HG03108 (cell line): ENCODE measurements around the gene COA1.

ENCODE experiments used
- ATAC-seq: cut with Tn5 transposase; IDR thresholded peaks from one replicate; pipeline ENCODE4 v1.9.1; 2021; ENCODE audit warnings: moderate library complexity; ENCODE audit not compliant: unreplicated experiment

COA1 gene

DNA sequence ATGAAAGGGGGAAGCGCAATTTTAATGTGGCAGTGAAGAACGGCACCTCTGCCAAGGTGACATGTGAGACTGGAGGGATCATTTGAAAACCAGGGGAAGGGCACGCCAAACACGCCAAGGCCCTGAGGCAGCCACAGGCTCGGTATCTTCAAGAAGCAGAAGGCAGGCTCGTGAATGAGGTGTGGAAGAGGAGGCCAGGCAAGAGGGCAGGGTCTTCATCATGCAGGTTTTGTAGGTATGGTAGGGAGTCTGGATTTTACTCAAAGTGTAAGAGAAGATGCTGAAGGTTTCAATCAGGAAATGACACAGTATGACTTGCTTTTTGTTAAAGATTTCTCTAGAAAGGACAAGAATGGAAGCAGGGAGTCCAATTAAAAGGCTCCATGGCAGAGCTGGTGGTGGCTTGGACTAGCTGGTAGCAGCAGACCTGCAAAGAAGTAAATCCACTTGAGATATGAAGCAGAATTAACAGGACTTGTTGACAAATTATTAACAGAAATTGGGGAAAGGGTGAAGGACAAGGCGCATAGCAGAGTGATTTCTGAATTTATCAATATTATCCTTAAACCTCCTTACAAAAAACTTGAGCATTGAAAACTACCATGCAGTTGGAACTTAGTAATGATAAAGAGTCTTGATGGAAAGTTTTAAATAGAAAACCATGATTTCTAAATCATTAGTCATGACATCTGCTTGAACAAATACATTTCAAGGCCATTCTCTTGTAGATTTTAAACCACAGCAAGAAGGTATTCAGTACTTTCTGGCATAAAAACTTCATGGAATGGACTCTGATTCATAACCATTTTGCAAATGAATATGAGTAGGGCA, 70.4 kb downstream of the COA1 start:
- ATAC-seq = peak; percentile 60

DNA sequence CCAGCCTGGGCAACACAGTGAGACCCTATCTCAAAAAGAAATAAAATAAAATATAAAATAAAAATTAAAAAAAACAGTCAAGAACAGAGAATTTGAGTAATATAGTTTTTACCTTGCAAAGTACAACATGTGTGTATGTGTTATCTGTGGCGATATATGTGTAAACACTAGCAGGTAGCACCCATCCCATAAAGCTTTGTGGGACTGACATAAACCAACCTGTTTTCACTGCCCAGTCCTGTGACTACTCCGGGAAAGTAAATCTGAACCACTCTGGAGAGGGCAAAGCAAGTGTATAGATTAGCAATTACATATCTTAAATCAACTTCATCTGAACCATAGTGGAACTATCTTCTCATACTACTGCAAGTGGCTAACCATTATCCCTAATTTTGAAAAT, 72.3 kb downstream of the COA1 start:
- no peak for ATAC-seq

DNA sequence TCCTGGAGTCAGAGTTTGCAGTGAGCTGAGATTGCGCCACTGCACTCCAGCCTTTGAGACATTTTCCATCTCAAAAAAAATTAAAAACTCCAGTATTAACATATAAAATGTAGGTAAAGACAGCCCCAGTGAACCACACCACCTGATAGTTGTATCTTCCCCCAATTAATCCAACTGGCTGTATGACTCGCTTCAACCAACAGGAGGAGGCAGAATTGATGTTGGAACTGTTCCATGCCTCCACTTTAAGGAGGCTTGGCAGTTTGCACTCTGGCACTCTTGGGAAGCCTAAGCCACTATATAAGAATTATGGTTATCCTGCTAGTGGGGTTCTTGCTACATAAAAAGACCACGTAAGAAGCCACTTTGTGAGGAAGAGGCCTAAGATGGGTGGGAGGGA, 73.7 kb downstream of the COA1 start:
- ATAC-seq = no peak

DNA sequence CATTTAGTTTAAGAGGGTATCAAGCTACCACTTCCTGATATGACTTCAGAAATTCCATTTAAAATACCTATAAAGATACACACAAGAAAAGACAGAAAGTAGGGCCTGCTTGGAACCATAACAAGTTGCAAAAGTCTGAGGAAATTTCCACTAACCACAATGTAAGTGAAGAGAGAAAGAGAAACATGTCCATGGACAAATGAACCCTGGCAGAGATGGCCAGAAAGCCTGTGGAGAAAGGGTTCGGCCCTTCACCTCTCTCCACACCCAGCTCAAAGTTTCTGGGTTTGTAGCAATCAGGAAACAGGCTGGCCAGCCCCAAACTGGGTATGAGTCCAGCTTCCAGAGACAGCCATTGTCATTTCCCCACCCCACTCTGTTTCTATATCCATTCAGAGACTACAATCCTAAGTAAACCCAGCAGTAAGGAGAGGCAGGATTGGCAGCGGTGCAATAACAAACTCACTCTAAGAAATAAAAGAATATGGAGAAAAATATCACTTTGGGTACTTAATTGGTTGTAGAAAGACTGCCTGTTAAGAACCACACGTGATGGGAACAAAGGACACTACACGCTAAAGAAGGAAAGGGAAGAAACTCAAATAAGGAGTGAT, 75.3 kb downstream of the COA1 start:
- ATAC-seq = no peak

DNA sequence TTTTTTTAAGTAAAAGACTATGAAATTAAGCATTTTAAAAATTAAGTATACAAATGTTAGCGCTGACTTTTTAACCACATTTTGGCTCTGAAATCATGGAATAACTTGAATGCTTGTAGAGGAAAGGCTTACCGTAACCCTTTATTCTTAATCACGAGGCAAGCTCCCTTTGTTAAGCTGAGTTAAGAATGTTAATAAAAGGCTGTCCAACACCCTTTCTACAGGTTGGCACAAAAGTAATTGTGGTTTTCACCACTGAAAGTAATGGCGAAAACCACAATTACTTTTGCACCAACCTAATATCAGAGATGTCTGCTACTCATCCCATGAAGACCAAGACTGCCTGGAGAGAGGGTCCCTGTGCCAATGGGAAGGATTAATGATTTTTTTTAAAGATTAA, 75.9 kb downstream of the COA1 start:
- ATAC-seq = no peak

DNA sequence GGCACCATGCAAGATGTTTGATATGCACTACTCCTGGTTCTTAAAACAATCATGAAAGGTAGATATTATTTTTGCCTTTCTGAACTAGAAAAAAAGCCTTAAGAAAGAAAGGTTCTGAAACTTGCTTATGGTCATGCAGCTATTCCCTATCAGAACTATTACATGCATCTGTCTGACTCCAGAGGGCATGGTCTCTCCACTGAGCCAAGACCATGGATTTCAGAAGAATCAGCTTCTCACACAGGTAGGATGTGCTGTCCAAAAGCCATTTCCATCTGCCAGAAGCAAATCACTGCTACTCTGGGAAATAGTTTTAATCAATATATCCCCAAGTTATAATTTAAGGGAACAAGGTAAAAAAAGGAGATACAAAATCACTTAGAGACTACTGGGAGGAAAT, 77.0 kb downstream of the COA1 start:
- ATAC-seq = no peak

DNA sequence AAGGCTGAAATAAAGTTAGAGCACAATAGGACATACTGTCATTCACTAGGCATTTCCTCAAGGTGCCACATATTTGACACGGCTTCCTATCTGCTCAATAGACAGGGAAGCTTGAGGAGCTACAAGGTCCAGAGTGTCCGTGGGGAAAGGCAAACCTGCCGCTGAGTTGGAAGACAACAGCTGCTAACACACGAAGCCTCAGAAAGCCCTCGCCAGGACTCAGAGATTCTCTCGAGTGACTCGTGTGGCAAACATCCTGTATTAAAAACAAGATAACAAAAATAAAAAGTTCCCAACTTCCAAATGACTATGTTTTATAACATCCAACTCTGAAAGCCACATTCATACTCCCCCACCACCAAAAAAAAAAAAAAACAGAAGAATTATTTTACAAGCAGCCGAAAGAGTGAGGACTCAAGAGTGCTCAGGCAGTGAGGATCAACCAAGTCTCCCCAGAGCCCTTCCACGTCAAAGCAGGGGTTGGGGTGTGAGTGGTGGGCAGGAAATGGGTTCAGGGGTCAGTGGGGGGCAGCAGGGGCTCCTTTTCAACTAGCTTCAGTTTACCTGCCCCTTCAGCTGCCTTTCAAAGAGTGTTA, 78.8 kb downstream of the COA1 start:
- ATAC-seq = no peak

DNA sequence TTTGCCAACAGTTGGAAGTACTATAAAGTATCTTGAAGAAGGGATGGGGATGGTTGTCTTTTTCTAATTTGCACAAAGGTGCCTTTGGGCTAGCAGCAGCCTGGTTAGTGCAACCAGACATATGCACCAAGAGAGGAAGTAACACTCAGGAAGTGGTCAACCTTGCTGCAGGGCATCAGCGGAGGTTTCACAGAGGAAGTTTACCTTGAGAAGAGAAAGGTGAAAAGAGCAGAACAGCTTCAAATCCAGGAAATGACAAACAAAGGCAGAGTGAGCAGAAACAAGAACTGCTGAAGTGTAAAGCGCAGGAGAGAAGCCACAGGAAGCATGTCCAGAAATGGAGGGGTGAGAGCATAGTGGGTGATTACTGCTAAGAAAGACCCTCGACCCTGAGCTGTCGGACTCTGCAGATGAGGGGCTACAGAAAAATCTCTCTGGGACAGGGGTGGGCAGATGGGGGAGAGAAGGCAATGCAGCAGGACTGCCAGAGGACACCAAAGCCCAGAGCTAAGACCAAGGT, 79.5 kb downstream of the COA1 start:
- peak; percentile 44 for ATAC-seq

DNA sequence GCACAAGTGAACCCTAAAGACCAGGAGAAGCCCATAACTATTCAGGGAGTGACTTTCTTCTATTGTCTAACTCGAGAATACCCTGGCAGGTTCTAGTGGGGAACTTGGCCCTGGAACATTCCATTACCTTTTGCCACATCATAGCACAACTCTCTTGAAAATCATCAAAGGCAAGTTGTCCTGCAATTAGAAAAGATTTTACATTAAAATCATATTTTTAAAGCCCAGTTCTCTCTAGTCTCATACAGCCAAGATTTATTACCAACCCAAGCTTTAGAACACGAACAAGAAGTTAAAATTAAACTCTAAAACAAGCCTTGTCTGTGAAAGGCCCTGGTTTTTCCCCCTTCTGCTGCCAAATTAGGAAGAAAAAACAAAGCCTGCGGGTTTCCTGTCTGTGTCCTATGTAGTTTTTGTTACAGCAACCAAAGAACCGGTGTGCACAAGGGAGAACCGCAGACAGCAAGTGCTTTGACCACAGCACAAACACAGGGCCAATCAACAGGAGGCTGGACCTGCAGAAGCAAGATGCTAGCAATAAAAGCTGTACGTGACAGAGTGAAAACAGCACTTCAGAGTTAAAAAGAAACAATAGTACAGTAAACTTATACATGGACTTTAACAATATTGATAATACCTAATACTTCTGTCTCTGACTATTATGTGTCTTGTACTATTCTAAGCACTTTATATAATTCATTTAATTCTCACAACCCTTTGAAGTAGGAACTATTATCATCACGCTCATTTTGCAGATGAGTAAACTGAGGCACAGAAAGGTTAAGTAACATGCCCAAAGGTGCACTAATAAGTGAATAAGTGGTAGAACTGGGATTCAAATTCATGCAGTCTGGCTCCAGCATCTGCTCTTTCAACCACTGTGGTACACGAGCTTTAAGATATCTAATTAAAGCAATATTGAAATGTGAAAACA, 80.6 kb downstream of the COA1 start:
- peak; percentile 49 for ATAC-seq

DNA sequence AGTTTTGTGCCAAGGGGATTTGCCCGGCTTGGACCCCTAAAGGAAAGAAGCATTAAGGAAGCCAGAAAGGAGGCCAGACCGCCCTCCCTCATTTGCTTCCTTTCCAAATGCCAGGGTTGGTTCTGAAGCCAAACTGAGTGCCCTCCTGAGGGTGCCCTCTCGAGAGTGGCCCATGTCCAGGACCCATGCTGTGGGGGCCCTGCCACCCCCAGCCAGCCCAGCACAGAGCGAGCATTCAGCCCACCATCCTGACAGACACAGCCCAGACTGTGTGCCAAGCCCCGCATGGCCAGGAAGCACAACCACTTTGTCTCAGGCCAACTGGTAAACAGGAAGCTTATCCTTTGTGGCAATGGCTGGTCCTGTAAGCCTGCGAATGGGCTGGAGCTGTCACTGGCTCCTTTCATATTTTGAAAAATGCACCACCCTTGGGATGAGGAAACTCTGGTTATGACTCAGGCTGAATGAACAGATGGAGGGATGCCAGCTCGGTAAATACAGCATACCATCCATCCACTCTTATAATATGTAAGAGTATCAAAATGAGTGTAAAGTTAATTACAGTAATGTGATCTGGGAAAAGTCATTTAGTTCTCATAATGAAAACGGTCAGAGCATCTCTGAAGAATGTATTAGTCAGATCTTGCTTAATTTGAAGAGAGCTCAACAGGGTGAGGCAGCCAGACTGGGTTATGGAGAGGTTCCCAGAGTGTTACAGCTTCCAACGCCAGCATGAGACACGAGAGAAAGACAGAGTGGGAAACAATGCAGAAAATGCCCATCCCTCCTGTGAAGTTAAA, 81.5 kb downstream of the COA1 start:
- no peak for ATAC-seq

DNA sequence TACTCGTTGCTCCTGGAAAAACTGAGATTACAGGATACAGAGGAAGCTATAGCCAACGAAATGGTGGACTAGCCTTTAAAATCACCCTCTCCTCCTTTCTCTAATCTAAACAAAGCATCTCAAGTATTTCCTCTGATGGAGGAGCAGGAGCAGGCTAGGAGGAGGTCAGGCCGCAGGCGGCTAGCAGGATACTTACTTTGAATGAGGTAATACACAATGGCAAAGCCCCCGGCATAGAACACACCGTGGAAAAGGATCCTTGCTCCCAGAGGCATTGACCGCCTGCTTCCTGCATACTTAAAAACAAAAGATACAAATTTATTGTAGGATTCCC, 82.0 kb downstream of the COA1 start:
- no peak for ATAC-seq

DNA sequence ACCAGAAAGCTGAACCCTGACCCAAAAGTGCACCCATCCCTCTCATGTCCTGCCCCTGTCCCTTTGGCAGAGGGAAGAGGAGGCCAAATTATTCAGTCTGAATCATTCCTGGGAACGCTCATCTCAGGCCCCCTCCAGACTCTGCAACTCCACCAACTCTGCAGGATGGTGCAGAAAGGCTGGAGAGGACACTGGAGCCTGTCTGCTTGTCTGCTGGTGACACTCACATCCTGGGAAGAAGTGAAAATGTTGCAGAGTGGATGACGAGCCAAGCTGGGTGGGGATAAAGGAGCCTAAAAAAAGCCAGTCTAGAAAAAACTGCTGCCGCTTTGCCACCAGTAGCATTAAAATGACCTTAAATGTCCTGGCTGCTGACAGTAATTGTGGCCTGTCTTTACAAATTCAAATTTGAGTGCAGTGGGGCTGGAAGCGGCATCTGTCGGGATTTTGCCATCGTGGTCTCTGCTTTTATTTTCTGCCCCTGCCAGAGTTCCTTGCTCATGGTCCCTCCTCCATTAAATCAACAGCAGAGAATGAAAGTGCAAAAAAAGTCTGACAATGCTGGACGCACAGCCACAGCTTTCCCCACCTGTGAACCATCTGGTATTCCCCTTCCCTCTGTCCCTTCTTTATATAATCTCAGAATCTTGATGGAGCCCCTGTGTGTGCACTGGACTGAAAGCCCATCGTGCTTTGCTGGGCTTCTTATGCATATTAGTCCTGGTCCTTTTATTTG, 82.6 kb downstream of the COA1 start:
- no peak for ATAC-seq

DNA sequence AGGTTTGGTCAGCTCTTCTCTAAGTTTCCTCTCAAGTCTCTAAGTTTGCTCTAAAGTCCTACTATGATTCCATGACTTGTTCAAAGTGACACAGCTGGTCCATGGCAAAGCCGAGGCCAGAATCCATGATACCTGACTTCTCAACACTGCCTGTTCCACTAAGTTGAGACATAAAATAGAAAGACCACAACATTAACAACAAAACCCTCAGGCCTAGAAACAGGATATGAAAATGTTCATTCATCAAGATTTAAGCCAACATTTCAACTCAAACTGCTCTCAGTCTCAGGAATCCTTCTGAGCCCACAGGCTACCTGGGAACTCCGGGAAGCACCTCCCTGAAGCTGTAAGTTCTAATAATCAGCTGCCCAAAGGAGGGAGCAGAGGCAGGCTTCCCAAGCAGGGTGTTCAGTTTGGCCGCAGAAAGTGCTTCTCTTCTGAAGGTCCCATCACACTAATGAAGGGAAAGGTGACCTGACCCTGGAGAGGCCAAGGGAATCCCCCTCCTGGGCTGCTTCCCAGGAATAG, 83.6 kb downstream of the COA1 start:
- ATAC-seq = no peak

DNA sequence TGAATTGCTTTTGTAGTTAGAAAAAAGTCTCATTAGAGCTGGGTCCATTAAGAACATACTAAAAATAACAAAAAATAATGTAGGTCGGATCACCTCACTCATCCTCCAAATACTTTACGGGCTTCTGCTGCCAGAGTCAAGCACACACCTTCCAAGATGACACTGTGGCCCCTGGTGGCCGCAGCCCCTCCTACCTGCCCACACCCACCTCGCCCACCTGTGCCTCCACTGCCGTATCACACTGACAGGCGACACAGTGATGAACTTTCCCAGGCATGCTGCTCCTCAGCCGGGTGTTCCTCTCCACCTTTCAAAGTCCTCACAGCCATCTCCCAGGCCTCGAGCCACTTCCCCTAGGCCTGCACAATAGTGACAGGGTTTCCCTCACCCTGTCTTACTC, 85.5 kb downstream of the COA1 start:
- ATAC-seq = no peak

DNA sequence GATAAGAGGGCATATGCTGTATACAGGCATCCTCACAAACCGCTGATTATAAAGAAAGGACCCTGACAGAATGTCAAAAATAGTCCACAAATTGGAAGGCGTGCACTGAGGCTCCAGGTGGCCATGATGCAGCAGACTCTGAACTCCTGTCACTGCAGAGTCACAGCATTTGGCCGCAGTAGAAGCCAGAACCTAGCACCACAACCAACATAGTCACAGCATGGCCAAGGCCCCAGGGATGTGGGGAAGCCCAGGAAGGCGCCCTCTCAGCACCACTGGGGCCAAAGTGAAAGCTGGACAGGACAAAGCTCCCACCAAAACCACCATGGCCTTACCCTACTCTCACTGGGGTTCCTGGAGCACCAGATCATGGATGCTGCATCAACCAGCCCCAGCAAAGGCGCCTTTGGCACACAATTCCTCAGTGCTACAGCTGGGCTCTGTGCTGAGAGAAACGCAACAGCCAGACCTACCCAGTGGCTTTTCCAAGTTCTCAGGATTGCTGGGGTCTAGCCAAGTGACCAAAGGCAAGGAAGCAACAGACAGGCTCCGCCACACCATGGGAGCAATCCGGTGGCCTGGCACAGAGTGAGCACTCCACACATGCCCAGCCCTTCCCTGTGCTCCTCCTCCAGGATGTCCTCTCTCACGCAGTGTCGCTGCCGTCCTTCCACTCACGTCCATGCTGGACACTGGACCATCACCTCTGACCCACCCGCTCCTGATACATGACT, 86.3 kb downstream of the COA1 start:
- no peak for ATAC-seq

DNA sequence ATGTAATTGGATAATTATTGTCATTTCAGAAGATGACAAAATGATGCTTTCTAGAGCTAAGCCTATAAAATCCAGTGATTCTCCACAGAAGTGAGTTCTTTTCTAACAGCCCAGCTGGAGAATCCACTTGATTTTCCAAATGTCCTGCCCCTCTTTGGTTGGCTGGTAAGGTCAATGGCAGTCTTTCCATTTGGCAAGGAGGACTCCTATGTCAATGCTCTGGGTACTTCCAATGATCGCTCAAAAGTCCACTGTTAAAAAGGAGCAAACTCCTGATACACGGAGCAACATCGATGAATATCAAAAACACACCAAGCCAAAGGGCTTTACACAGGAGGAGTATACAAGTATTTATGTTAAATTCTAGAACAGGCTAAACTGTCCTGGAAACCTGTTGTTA, 88.6 kb downstream of the COA1 start:
- no peak for ATAC-seq

DNA sequence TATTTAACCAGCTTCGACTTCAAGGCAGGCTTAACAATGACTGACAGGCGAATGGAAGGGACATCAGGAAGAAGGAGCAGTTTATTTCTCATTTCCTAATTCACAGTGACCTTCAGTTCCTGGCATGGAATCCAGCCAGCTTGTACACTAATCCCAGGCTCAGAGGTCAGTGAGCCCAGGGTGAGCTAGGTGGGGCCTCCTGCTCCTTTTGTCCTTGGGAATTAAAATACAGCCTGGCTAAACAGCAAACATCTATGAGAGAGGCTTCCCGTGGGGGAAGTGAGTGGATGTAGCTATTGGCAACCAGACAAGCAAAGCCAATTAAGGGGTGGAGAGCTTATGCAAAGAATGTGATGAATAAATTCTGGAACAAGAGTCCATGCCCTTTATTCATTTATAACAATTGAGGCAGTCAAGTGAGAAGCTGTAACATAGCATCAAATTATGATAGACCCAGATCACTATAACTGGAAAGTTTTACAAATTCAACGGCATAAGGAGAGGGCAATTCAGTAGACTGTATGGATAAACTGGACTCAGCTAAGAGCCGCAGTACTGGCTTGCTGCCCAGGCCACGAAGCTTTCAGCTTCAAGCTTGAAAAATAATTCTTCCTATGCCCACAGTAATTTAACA, 89.3 kb downstream of the COA1 start:
- ATAC-seq = no peak

DNA sequence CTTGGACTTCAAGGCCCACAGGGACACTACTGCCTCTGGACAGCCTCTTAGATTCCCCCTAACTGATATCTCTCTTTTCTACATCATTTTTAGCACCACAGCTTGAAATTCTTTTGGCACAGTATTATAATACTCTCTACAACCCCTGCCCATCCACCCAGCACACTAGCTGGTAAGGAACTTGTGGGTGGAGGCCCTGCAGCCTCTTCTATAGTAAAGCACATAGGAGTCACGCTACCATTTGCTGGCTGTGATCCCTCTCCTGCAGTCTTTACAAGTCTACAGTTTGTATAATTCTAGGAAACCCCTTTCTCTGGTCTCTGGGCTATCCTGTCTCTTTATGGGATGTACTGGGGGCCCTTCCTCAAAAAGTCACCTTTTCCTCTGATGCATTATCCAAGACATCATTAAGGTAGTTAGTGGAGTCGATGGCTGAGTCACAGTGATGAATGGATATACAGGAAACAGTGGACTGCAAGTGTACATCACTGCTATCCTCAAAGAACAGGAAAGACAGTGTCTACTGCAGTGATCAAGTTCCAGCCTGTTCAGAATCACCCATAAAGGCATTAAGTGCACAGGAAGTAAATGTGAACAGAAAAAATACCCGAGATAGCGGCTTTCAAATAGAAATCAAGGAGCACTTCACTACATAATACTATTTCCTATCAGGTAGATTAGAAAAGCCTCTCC, 92.1 kb downstream of the COA1 start:
- no peak for ATAC-seq
